H9 (cell line): ENCODE measurements around the gene ZBTB20. TPM values are rescaled to one million over a fixed set of nuclear protein-coding genes. Genes with fewer than 3 reads are reported as not detected.

ENCODE experiments used
- DNase-seq: peaks from one replicate; pipeline ENCODE4 v3.0.0-alpha.2; 2017
- H2AFZ ChIP-seq: one replicate; pipeline ENCODE4 v1.6.1; 2013; ENCODE audit warnings: mild to moderate bottlenecking, low read length, control low read depth, moderate library complexity
- H2AK5ac ChIP-seq: 2 replicates; pipeline ENCODE4 v1.6.1; 2013; ENCODE audit warnings: low read length, control low read depth, mixed read lengths; ENCODE audit not compliant: insufficient read length
- H2BK120ac ChIP-seq: one replicate; pipeline ENCODE4 v1.6.1; 2013; ENCODE audit warnings: low read depth, mild to moderate bottlenecking, low read length, control low read depth, inconsistent platforms; ENCODE audit not compliant: poor library complexity, severe bottlenecking
- H2BK12ac ChIP-seq: 2 replicates; pipeline ENCODE4 v1.6.1; 2013; ENCODE audit warnings: low read length, control low read depth, mixed read lengths, low read depth; ENCODE audit not compliant: insufficient read length
- H2BK15ac ChIP-seq: 2 replicates; pipeline ENCODE4 v1.6.1; 2013; ENCODE audit warnings: low read depth, low read length, control low read depth
- H2BK20ac ChIP-seq: one replicate; pipeline ENCODE4 v1.6.1; 2013; ENCODE audit warnings: low read depth, mild to moderate bottlenecking, low read length, control low read depth, inconsistent platforms; ENCODE audit not compliant: poor library complexity, severe bottlenecking
- H2BK5ac ChIP-seq: 2 replicates; pipeline ENCODE4 v1.6.1; 2013; ENCODE audit warnings: low read length, control low read depth, mixed read lengths; ENCODE audit not compliant: insufficient read length
- H3K14ac ChIP-seq: 2 replicates; pipeline ENCODE4 v1.6.1; 2013; ENCODE audit warnings: low read length, control low read depth; ENCODE audit not compliant: insufficient read depth
- H3K18ac ChIP-seq: 2 replicates; pipeline ENCODE4 v1.6.1; 2013; ENCODE audit warnings: low read depth, mild to moderate bottlenecking, mixed read lengths, low read length, control low read depth; ENCODE audit not compliant: insufficient read length
- H3K23ac ChIP-seq: 2 replicates; pipeline ENCODE4 v1.6.1; 2013; ENCODE audit warnings: low read length, control low read depth, mixed read lengths, low read depth; ENCODE audit not compliant: insufficient read length
- H3K23me2 ChIP-seq: 2 replicates; pipeline ENCODE4 v1.6.1; 2013; ENCODE audit warnings: low read depth, mild to moderate bottlenecking, mixed read lengths, low read length, control low read depth; ENCODE audit not compliant: insufficient read length, poor library complexity, severe bottlenecking
- H3K27ac ChIP-seq: 2 replicates; pipeline ENCODE4 v1.5.1; 2013; ENCODE audit warnings: low read length, control low read depth, mixed read lengths, low read depth; ENCODE audit not compliant: insufficient read length
- H3K27me3 ChIP-seq: 2 replicates; pipeline ENCODE4 v1.6.1; 2013; ENCODE audit warnings: low read length, control low read depth, inconsistent platforms; ENCODE audit not compliant: insufficient read depth
- H3K4ac ChIP-seq: 2 replicates; pipeline ENCODE4 v1.6.1; 2013; ENCODE audit warnings: low read depth, mild to moderate bottlenecking, control low read depth, inconsistent platforms, low read length, moderate library complexity
- H3K4me1 ChIP-seq: 2 replicates; pipeline ENCODE4 v1.6.1; 2013; ENCODE audit warnings: low read length, control low read depth, inconsistent platforms; ENCODE audit not compliant: insufficient read depth
- H3K4me2 ChIP-seq: 2 replicates; pipeline ENCODE4 v1.6.1; 2013; ENCODE audit warnings: low read length, control low read depth, mixed read lengths; ENCODE audit not compliant: insufficient read length, insufficient read depth
- H3K56ac ChIP-seq: 2 replicates; pipeline ENCODE4 v1.6.1; 2013; ENCODE audit warnings: low read depth, mild to moderate bottlenecking, mixed read lengths, low read length, control low read depth; ENCODE audit not compliant: insufficient read length
- H3K79me1 ChIP-seq: 2 replicates; pipeline ENCODE4 v1.6.1; 2013; ENCODE audit warnings: low read depth, mild to moderate bottlenecking, moderate library complexity, low read length, control low read depth, inconsistent platforms; ENCODE audit not compliant: insufficient read depth, poor library complexity, severe bottlenecking
- H3K79me2 ChIP-seq: 2 replicates; pipeline ENCODE4 v1.6.1; 2013; ENCODE audit warnings: low read length, control low read depth, inconsistent platforms; ENCODE audit not compliant: insufficient read depth
- H3K9ac ChIP-seq: 2 replicates; pipeline ENCODE4 v1.6.1; 2013; ENCODE audit warnings: low read length, control low read depth, mixed read lengths; ENCODE audit not compliant: insufficient read length; ENCODE audit errors: extremely low read depth
- H3K9me3 ChIP-seq: one replicate; pipeline ENCODE4 v1.6.1; 2013; ENCODE audit warnings: low read depth, low read length, inconsistent platforms; ENCODE audit not compliant: control insufficient read depth
- H3T11ph ChIP-seq: one replicate; pipeline ENCODE4 v1.6.1; 2013; ENCODE audit warnings: mild to moderate bottlenecking, low read length, control low read depth, inconsistent platforms
- H4K20me1 ChIP-seq: one replicate; pipeline ENCODE4 v1.6.1; 2013; ENCODE audit not compliant: control insufficient read depth, insufficient read length, insufficient read depth
- H4K5ac ChIP-seq: 2 replicates; pipeline ENCODE4 v1.6.1; 2013; ENCODE audit warnings: low read depth, mild to moderate bottlenecking, mixed read lengths, low read length, control low read depth; ENCODE audit not compliant: insufficient read length
- H4K8ac ChIP-seq: replicated peaks from 2 replicates; pipeline ENCODE4 v1.6.1; 2013; ENCODE audit warnings: low read length, control low read depth, mixed read lengths, low read depth; ENCODE audit not compliant: insufficient read length
- H4K91ac ChIP-seq: 2 replicates; pipeline ENCODE4 v1.6.1; 2013; ENCODE audit warnings: low read depth, mild to moderate bottlenecking, moderate library complexity, mixed read lengths, low read length, control low read depth; ENCODE audit not compliant: insufficient read length
- H3K27ac Mint-ChIP-seq, 3 experiments: 2 replicates in 2 of 3; 3 replicates in 1 of 3; pipeline ENCODE4 v1.8.0; 2020 to 2021; ENCODE audit warnings: mixed read lengths in 3 of 3, mild to moderate bottlenecking in 1 of 3, moderate library complexity in 1 of 3
- H3K27me3 Mint-ChIP-seq: 2 replicates; pipeline ENCODE4 v1.8.0; 2021; ENCODE audit warnings: low read depth, mild to moderate bottlenecking, moderate library complexity, mixed read lengths
- H3K36me3 Mint-ChIP-seq, 3 experiments: 2 replicates in 2 of 3; 3 replicates in 1 of 3; pipeline ENCODE4 v1.8.0; 2020 to 2021; ENCODE audit warnings: low read depth in 3 of 3, mixed read lengths in 3 of 3; ENCODE audit not compliant: insufficient read depth in 1 of 3
- H3K4me1 Mint-ChIP-seq, 2 experiments: 2 replicates each; pipeline ENCODE4 v1.8.0; 2020; ENCODE audit warnings: mixed read lengths in 2 of 2
- H3K4me3 Mint-ChIP-seq, 2 experiments: 2 replicates in 1 of 2; 3 replicates in 1 of 2; pipeline ENCODE4 v1.8.0; 2020 to 2021; ENCODE audit warnings: mild to moderate bottlenecking in 2 of 2, mixed read lengths in 2 of 2, moderate library complexity in 1 of 2
- H3K9me3 Mint-ChIP-seq, 2 experiments: 2 replicates in 1 of 2; 3 replicates in 1 of 2; pipeline ENCODE4 v1.8.0; 2020; ENCODE audit warnings: mild to moderate bottlenecking in 2 of 2, mixed read lengths in 2 of 2, moderate library complexity in 1 of 2
- CTCF ChIP-seq: fragments of 200-600 bp; sonication (generic); conservative IDR thresholded peaks from 3 replicates; pipeline ENCODE4 v1.8.0; 2021; ENCODE audit warnings: antibody characterized with exemption, mild to moderate bottlenecking
- WGBS: extraction: QIAGEN DNeasy Blood & Tissue Kit; methylation state at CpG from one replicate; pipeline ENCODE4 v1.1.7; 2013; ENCODE audit warnings: missing lambda C conversion rate, low lambda C conversion rate, mixed read lengths; ENCODE audit not compliant: insufficient read length; ENCODE audit errors: extremely low coverage; 5-methylcytosine and 5-hydroxymethylcytosine counted together
- total RNA-seq: library from RNA; stranded (reverse); gene quantifications from 2 replicates; pipeline ENCODE4 v1.2.1, GENCODE V29; 2021

ZBTB20 gene
- total RNA-seq, 1 experiment from 2014 or later = 0.70 TPM

GRCh38 chr3:114942773-114943172 is 204.3 kb downstream of the ZBTB20 start:
- Histone ChIP-seq H3K27me3 (no peaks in the 10 kb centered on the region), H2AFZ (no peak overlapping the region), H2BK15ac (no peak overlapping the region), H3K79me1 (no peaks in the 10 kb centered on the region), H4K8ac (no peak overlapping the region), H2BK20ac (no peak overlapping the region), H3K23me2 (no peaks in the 10 kb centered on the region), H3K18ac (no peak overlapping the region), H3T11ph (no peak overlapping the region), H2BK12ac (no peak overlapping the region), H3K4me2 (no peak overlapping the region), H3K23ac (no peak overlapping the region), H3K9me3 (no peaks in the 10 kb centered on the region), H2BK120ac (no peak overlapping the region), H2AK5ac (no peak overlapping the region), H3K9ac (no peak overlapping the region), H2BK5ac (no peak overlapping the region), H3K79me2 (no peaks in the 10 kb centered on the region), H3K4ac (no peak overlapping the region), H4K20me1 (no peaks in the 10 kb centered on the region), H3K4me1 (no peaks in the 10 kb centered on the region), H4K91ac (no peak overlapping the region), H3K56ac (no peak overlapping the region), H3K14ac (no peak overlapping the region), H4K5ac (no peak overlapping the region), H3K27ac (no peak overlapping the region)
- Mint-ChIP-seq H3K27me3 (no peaks in the 10 kb centered on the region), H3K9me3 (no peaks in the 10 kb centered on the region), H3K27ac (no peak overlapping the region), H3K36me3 (no peaks in the 10 kb centered on the region), H3K4me1 (no peaks in the 10 kb centered on the region), H3K4me3 (no peak overlapping the region)
- DNase-seq = no peak
- no peak for TF ChIP-seq CTCF
- WGBS = no CpG with 5 or more reads among the region's 2 CpGs
